Activated CD8-positive, alpha-beta memory T cell treated with anti-CD3 and anti-CD28 coated beads, Interleukin-2, amount 50 U/mL, for 1 hour (primary cell): ENCODE results near the gene PAX6.

Experiments used
- DNase-seq: peaks from one replicate; pipeline ENCODE4 v3.0.0-alpha.2; 2020; ENCODE audit errors: extremely low read depth

The PAX6 gene

GRCh38 chr11:31822175-31822926 lies 11.2 kb upstream of the PAX6 start:
- no peak for DNase-seq

GRCh38 chr11:31821766-31822165 lies 10.6 kb upstream of the PAX6 start:
- no peak for DNase-seq

- DNase-seq: no peak
These were observed 10.2 kb upstream of the PAX6 start for GRCh38 chr11:31821235-31821764.

DNA sequence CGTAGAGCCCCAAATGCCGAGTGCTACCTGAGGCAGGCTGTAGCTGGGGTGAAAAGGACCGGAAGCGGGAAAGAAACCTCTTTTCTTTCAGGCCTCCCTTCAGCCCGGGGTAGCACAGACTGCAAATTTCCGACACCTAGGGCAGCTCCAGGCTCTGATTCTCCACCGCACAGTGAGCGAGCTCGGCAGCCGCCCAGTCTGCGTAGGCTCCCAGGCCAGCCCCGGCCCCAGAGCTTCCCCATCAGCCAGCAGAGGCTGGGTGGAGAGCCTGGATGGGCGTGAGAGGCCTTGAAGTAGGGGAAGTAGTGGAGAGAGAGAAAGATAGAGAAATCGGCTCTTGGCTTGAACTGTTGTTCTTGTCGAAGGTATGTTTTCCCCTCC lies 9.3 kb upstream of the PAX6 start:
- no peak for DNase-seq

- no peak for DNase-seq
These were observed 8.7 kb upstream of the PAX6 start for GRCh38 chr11:31819621-31820437.

- no peak for DNase-seq
These were observed 7.8 kb upstream of the PAX6 start for GRCh38 chr11:31818874-31819331.

- DNase-seq: no peak
These were observed 7.3 kb upstream of the PAX6 start for GRCh38 chr11:31818425-31818755.

GRCh38 chr11:31817621-31818424 lies 6.7 kb upstream of the PAX6 start:
- DNase-seq: no peak

GRCh38 chr11:31817054-31817620 lies 6.0 kb upstream of the PAX6 start:
- DNase-seq: no peak

DNA sequence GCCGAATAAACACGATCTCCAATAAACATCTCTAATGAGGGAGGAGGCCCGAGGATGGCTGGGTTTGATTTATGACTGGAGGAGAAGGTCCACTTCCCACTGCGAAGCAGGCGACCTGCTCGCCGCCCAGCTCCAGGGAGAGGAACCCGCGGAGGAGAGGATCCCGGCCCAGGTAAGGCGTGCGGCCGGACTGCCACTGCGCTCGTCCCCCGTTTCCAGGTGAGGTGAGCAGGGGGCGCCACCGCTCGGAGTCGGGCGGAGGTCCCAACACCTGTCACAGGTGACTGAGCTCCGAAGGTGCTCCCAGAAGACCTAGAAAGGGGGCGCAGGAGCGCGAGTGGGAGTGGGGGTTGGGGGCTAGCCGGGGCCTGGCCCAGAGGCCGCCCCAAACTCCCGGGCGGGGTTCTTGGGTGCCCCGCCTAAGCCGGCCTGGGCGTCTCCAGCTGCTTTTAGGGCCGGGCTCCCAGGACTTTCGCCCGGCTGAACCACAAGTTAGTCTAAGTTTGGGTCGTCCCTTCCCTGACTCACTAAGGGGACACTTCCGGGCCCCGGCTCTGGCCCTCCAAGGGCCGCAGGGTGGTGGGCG lies 5.4 kb upstream of the PAX6 start:
- DNase-seq: no peak

- no peak for DNase-seq
These were observed 4.8 kb upstream of the PAX6 start for GRCh38 chr11:31815711-31816467.

DNA sequence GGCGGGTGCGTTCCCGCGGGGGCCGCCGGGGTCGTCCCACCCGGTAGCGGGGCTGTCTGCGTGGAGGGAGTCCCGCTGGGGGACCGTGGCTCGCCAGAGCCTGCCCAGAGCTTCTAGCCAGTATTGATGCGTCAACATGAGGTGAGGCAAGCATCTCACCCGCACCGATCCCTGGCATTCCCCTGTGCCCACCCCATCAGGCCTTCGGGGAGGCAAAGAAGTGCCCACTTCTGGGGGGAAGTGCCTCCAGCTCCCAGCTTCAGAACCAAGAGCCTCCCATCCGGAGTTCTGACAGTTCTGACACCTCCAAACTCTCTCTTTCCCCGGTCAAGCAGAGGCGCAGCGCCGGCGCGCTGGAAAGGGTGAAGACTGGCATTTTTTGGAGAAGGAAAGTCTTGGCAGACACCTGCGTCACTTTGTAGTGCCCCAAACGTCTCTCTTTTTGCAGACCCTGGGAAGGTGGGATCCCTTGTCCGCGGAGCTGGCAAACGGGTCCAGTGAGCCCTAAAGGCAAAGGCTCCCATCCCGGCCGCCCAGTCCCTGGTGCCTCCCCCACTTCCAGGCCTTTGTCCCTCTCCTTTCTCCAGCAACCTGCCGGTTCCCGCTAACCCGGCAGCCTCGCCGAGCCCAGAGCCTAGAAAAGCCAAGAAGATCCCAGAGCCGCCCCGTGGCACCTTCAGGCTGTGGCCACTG lies 3.2 kb upstream of the PAX6 start:
- no peak for DNase-seq

DNA sequence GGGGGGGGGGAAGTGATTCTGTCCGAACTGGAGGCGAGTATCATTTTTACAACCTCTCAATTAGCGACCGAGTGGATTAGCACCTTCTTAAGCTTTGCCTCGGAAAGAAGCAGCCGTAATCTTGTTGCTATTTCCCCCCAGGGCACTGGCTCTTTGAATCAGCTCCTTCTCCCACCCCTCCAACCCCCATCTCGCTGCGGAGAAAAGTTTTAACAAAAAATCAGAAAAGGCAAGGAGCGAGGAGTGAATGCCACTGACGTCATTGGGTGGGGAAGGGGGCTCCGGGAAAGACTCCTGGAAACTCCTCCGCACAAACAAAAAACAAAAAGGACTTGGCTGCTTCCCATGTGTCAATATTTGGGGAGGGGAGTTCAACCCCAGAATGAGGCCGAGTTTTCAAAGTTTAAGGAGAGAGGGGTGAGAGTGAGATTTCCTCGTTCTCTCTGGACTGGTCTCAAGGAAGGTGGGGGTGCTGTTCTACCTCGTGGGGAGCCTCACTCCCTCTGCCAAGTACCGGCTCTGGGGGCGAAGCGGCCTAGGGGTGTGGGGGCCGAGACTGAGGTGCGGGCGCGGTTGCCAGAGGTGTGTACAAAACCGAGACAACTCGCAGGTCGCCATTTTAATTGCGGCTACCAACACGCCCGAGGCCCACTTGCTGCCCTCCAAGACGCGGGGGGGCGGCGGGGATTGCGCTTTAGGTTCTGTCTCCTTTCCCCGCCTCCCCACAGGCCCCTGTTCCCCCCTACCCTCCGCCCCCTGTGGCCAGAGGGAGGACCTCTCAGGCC lies 2.5 kb upstream of the PAX6 start:
- no peak for DNase-seq

- DNase-seq: no peak
These were observed 1.6 kb upstream of the PAX6 start for GRCh38 chr11:31812383-31813381.

DNA sequence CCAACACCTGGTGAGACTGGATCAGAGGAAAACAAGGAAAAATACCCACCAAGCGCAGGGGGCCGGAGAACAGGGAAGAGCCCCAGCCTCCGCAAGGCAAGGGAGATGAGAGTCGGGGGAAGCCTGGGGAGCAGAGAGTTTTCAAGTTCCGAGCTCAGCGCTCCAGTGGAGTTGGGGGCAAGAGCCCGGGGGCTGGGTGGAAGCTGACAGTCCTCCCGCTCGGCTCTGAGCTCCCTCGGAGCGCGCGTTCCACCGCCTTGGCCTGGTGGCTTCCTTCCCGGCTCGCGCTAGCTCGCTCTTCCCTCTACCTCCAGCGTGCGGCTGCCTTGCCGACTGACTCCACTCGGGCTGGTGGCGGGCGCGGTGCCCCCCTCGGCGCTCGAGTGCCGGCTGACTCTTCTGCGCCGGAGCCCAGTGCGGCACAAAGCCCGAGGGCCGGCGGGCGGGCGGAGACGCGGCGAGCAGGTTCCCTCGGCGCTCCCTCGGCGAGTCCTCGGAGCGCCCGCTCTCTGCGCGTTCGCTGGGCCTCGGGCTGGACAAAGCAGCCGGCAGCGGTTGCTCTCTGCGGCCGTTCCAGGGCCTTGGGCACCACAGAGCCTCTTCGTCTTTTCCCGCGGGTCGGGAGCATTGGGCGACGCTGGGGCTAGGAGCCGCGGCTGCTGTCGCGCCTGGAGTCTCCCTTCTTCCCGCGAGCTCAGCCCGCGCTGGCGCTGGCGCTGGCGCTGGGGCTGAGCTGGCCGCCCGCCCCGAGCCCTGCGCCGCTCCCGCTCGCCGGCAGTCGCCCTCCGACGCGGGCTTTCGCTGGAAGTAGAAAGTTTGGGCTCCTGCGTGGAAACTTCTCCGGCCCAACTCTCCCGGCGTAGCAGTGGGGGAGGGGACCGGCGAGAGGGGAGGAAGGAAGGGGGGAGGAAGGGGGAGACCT lies 1.0 kb downstream of the PAX6 start:
- no peak for DNase-seq

DNA sequence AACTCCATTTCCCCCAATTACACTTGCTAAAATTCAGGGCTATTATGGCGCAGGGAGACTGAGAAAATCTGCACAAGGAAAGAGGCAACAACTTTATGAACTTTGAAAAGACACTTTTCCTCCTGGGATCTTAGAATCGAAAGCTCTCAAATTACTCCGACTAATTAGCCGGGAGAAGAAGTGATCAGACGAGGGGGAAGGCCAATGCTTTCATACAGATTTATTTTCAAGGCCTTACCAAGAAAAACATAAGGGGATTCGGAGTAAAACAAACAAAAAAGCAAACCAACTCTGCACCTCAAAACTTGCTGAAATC lies 1.6 kb downstream of the PAX6 start:
- DNase-seq: no peak
